ENCODE data around the gene ASTN2. TPM values are rescaled to one million over a fixed set of nuclear protein-coding genes. Genes with fewer than 3 reads are reported as not detected.

ASTN2 gene
- total RNA-seq, 2 experiments from 2014 or later: 1.7 to 4.2 TPM

GRCh38 chr9:117377046-117377445, 37.8 kb downstream of the ASTN2 start:
- Histone ChIP-seq H3K9me3 (ENCODE audit: low read length) (no peaks in the 10 kb centered on the region), H3K9me2 (ENCODE audit: insufficient read depth, low read length) (no peaks in the 10 kb centered on the region), H3K36me3 (ENCODE audit: insufficient read depth, low read length) (no peaks in the 10 kb centered on the region), H3K4me2 (ENCODE audit: low read length) (no peak overlapping the region), H2AFZ (ENCODE audit: low read length) (no peak overlapping the region), H3K4me1 (ENCODE audit: insufficient read depth, low read length, poor library complexity, severe bottlenecking) (no peaks in the 10 kb centered on the region), H3K27ac (ENCODE audit: low read depth, low read length, poor library complexity, severe bottlenecking) (no peak overlapping the region), H3K4me3 (ENCODE audit: low read depth, low read length, poor library complexity, severe bottlenecking) (no peak overlapping the region), H3K79me2 (ENCODE audit: insufficient read depth, low read depth, low read length) (no peaks in the 10 kb centered on the region), H4K20me1 (ENCODE audit: insufficient read depth, low read length) (no peaks in the 10 kb centered on the region)
- no TSS peak for BruUV-seq (replicated peaks)
- CTCF ChIA-PET (ENCODE audit: unreplicated experiment): no interaction called here
- intact Hi-C loops (cut with micrococcal nuclease; ENCODE audit: unreplicated experiment): no loop called here
- TF ChIP-seq EZH2phosphoT487 (IDR thresholded peaks at IDR 0.05; ENCODE audit: borderline replicate concordance, low read depth, low read length) (no peak), CTCF (conservative IDR thresholded peaks at IDR 0.05; ENCODE audit: low read length) (no peak)
- POLR2A ChIA-PET: interaction anchor here (1.0 kb wide), 1 partner anchor 13 kb away, joined by 3 read pairs; no protein-coding TSS in a partner anchor
- DNase-seq (ENCODE audit: low spot score): no peak

DNA sequence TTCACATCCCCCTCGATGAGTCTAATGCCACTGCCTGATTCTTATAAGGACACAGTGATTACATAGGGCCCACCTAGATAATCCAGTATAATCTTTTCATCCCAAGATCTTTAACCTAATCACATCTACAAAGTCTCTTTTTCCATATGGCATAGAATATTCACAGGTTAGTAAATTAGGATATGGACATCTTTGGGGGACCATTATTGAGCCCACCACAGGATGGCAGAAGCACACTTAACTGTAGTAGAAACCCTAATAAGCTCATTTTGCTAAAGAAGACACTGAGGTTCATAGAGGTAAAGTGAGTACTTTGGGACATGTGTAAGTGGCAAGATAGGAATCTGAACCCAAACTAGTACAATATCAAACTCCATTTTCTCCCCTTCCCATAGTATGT, 38.9 kb downstream of the ASTN2 start:
- no TSS peak for BruUV-seq (replicated peaks)
- CTCF ChIA-PET (ENCODE audit: unreplicated experiment): no interaction called here
- no peak overlapping the region for H3K4me3 ChIP-seq (ENCODE audit: low read depth, low read length, poor library complexity, severe bottlenecking)
- H3K27ac ChIP-seq (ENCODE audit: low read depth, low read length, poor library complexity, severe bottlenecking): no peak overlapping the region
- H3K4me2 ChIP-seq (ENCODE audit: low read length): no peak overlapping the region
- H3K36me3 ChIP-seq (ENCODE audit: insufficient read depth, low read length): no peaks in the 10 kb centered on the region
- no peak overlapping the region for H2AFZ ChIP-seq (ENCODE audit: low read length)
- no peaks in the 10 kb centered on the region for H3K4me1 ChIP-seq (ENCODE audit: insufficient read depth, low read length, poor library complexity, severe bottlenecking)
- H3K9me2 ChIP-seq (ENCODE audit: insufficient read depth, low read length): no peaks in the 10 kb centered on the region
- no peaks in the 10 kb centered on the region for H3K9me3 ChIP-seq (ENCODE audit: low read length)
- no peaks in the 10 kb centered on the region for H3K79me2 ChIP-seq (ENCODE audit: insufficient read depth, low read depth, low read length)
- intact Hi-C loops (cut with micrococcal nuclease; ENCODE audit: unreplicated experiment): no loop called here
- POLR2A ChIA-PET: interaction anchor here (1.0 kb wide), 1 partner anchor 11 kb away, joined by 3 read pairs; no protein-coding TSS in a partner anchor
- H4K20me1 ChIP-seq (ENCODE audit: insufficient read depth, low read length): no peaks in the 10 kb centered on the region
- DNase-seq (ENCODE audit: low spot score): no peak
- TF ChIP-seq EZH2phosphoT487 (IDR thresholded peaks at IDR 0.05; ENCODE audit: borderline replicate concordance, low read depth, low read length) (no peak), CTCF (conservative IDR thresholded peaks at IDR 0.05; ENCODE audit: low read length) (no peak)

DNA sequence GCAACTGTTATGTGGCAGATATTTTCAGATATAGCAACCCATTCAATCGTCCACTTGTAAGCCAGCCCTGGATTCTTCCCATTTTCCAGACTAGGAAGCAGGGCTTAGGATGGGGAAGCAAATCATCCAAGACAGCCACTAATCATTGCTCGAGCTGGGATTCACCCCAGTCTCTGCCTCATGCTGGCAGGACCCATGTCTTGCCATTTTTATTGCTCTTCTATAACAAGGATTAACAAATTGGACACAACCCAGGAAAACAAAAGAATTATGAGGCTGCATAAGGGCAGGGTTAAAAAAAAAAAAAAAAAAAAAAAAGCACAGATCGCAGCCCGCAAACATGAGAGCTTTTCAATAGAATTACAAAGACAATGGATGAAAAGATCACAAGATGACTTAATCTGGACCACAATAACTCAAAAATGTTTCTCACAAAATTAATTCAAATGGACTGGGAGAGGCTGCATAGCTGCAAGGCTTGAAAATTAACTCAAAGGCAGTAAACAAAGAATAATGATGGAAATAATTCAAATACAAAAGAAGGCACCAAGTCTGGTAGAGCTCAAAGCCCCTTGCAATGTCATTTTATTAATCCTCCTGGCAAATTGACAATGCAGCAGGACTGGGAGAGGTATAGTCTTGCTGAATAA, 40.7 kb downstream of the ASTN2 start:
- BruUV-seq (replicated peaks): no TSS peak
- no peak overlapping the region for H3K4me2 ChIP-seq (ENCODE audit: low read length)
- no peaks in the 10 kb centered on the region for H3K9me2 ChIP-seq (ENCODE audit: insufficient read depth, low read length)
- H3K27ac ChIP-seq (ENCODE audit: low read depth, low read length, poor library complexity, severe bottlenecking): no peak overlapping the region
- H3K9me3 ChIP-seq (ENCODE audit: low read length): no peaks in the 10 kb centered on the region
- POLR2A ChIA-PET: interaction anchor here (0.6 to 1.0 kb wide), 2 partner anchors 12 to 1512 kb away, joined by 3 to 4 read pairs; no protein-coding TSS in a partner anchor
- H3K4me3 ChIP-seq (ENCODE audit: low read depth, low read length, poor library complexity, severe bottlenecking): no peak overlapping the region
- TF ChIP-seq CTCF (conservative IDR thresholded peaks at IDR 0.05; ENCODE audit: low read length) (no peak), EZH2phosphoT487 (IDR thresholded peaks at IDR 0.05; ENCODE audit: borderline replicate concordance, low read depth, low read length) (no peak)
- H3K79me2 ChIP-seq (ENCODE audit: insufficient read depth, low read depth, low read length): no peaks in the 10 kb centered on the region
- CTCF ChIA-PET (ENCODE audit: unreplicated experiment): no interaction called here
- intact Hi-C loops (cut with micrococcal nuclease; ENCODE audit: unreplicated experiment): no loop called here
- no peaks in the 10 kb centered on the region for H3K36me3 ChIP-seq (ENCODE audit: insufficient read depth, low read length)
- no peaks in the 10 kb centered on the region for H4K20me1 ChIP-seq (ENCODE audit: insufficient read depth, low read length)
- no peak overlapping the region for H2AFZ ChIP-seq (ENCODE audit: low read length)
- DNase-seq (ENCODE audit: low spot score): no peak
- no peaks in the 10 kb centered on the region for H3K4me1 ChIP-seq (ENCODE audit: insufficient read depth, low read length, poor library complexity, severe bottlenecking)
